SK-N-SH (cell line): Measurements from ENCODE around the gene GOPC. TPM values are rescaled to one million over a fixed set of nuclear protein-coding genes. Genes with fewer than 3 reads are reported as not detected.

Experiments
- CTCF ChIA-PET: fragments of 300-600, 350-600 bp; formaldehyde crosslinking; extraction: SDS; loops from one replicate; lab custom pipeline; 2021; lab: Yijun Ruan, JAX
- POLR2A ChIA-PET: fragments of 350-600 bp; sonication (Branson Sonifier 250); formaldehyde crosslinking; extraction: SDS; loops from one replicate; lab custom pipeline; 2020; ENCODE audit warnings: antibody characterized with exemption, inconsistent platforms; lab: Yijun Ruan, JAX
- DNase-seq: peaks from one replicate; pipeline ENCODE4 v3.0.0; 2012
- H2AFZ ChIP-seq: fragments of 200-600 bp; sonication (generic); 2 replicates; pipeline ENCODE4 v1.8.1; 2016; ENCODE audit warnings: antibody characterized with exemption, mild to moderate bottlenecking, low read depth
- H3F3A ChIP-seq: fragments of 200-600 bp; sonication (generic); replicated peaks from 2 replicates; pipeline ENCODE3; 2016; ENCODE audit warnings: antibody characterized with exemption, mild to moderate bottlenecking; ENCODE audit not compliant: insufficient read depth
- H3K27ac ChIP-seq, 2 experiments: fragments of 200-500 bp in 1 of 2; fragments of 200-600 bp in 1 of 2; sonication (Bioruptor generic) in 1 of 2; sonication (generic), shearing (Covaris generic) in 1 of 2; 2 replicates each; pipeline versions ENCODE4 v1.5.1 to v1.6.1; 2014 to 2016; ENCODE audit warnings: low read depth in 2 of 2, inconsistent platforms in 1 of 2, low read length in 1 of 2, mild to moderate bottlenecking in 1 of 2, mixed read lengths in 1 of 2
- H3K27me3 ChIP-seq: fragments of 200-600 bp; sonication (generic), shearing (Covaris generic); 2 replicates; pipeline ENCODE4 v1.6.1; 2016; ENCODE audit warnings: mixed run types; ENCODE audit not compliant: insufficient read depth
- H3K36me3 ChIP-seq, 2 experiments: fragments of 200-500 bp in 1 of 2; fragments of 200-600 bp in 1 of 2; sonication (Bioruptor generic) in 1 of 2; sonication (generic) in 1 of 2; replicated peaks in 1 of 2; 2 replicates each; pipeline versions ENCODE3 to v1.5.1; 2014 to 2016; ENCODE audit warnings: low read length in 1 of 2, mild to moderate bottlenecking in 1 of 2; ENCODE audit not compliant: insufficient read depth in 2 of 2, control insufficient read depth in 1 of 2
- H3K4me1 ChIP-seq, 2 experiments: fragments of 200-500 bp in 1 of 2; fragments of 200-600 bp in 1 of 2; sonication (Bioruptor generic) in 1 of 2; sonication (generic), shearing (Covaris generic) in 1 of 2; 2 replicates each; pipeline versions ENCODE4 v1.5.1 to v1.6.1; 2014 to 2016; ENCODE audit warnings: low read depth in 1 of 2, low read length in 1 of 2, mixed run types in 1 of 2; ENCODE audit not compliant: insufficient read depth in 2 of 2, control insufficient read depth in 1 of 2
- H3K4me2 ChIP-seq: fragments of 200-600 bp; sonication (generic), shearing (Covaris generic); 2 replicates; pipeline ENCODE4 v1.6.1; 2017; ENCODE audit warnings: mixed run types
- H3K4me3 ChIP-seq, 2 experiments: fragments of 200-500 bp in 1 of 2; fragments of 200-600 bp in 1 of 2; sonication (Bioruptor generic) in 1 of 2; sonication (generic), shearing (Covaris generic) in 1 of 2; 2 replicates each; pipeline versions ENCODE4 v1.5.1 to v1.8.1; 2014 to 2016; ENCODE audit warnings: low read depth in 2 of 2, inconsistent platforms in 1 of 2, low read length in 1 of 2, mild to moderate bottlenecking in 1 of 2, mixed read lengths in 1 of 2, moderate library complexity in 1 of 2
- H3K79me2 ChIP-seq: fragments of 200-600 bp; sonication (generic); 2 replicates; pipeline ENCODE4 v1.8.1; 2017; ENCODE audit warnings: mild to moderate bottlenecking; ENCODE audit not compliant: insufficient read depth
- H3K9ac ChIP-seq: fragments of 200-600 bp; sonication (generic); 2 replicates; pipeline ENCODE4 v1.6.1; 2017; ENCODE audit warnings: mixed run types
- H3K9me2 ChIP-seq: fragments of 200-600 bp; sonication (generic); 2 replicates; pipeline ENCODE4 v1.6.1; 2017; ENCODE audit warnings: mixed run types
- H3K9me3 ChIP-seq: fragments of 200-600 bp; sonication (generic); 2 replicates; pipeline ENCODE4 v1.6.1; 2017; ENCODE audit warnings: mixed run types, mild to moderate bottlenecking, moderate library complexity
- H4K20me1 ChIP-seq: fragments of 200-600 bp; sonication (generic); 2 replicates; pipeline ENCODE4 v1.6.1; 2017; ENCODE audit warnings: mild to moderate bottlenecking, mixed run types; ENCODE audit not compliant: insufficient read depth
- ELF1 ChIP-seq: IDR thresholded peaks from 2 replicates; pipeline ENCODE4 v1.4.0; 2012
- FOSL2 ChIP-seq: IDR thresholded peaks from 2 replicates; pipeline ENCODE4 v1.4.0; 2012; ENCODE audit warnings: low read depth, mild to moderate bottlenecking, moderate library complexity, borderline replicate concordance
- GATA2 ChIP-seq: sonication (generic); formaldehyde crosslinking; IDR thresholded peaks from 2 replicates; pipeline ENCODE4 v1.5.0; 2020; ENCODE audit warnings: mild to moderate bottlenecking, missing genetic modification reagents
- MEF2A ChIP-seq: IDR thresholded peaks from 2 replicates; pipeline ENCODE4 v1.4.0; 2012; ENCODE audit warnings: low read depth, borderline replicate concordance
- MXI1 ChIP-seq: IDR thresholded peaks from 2 replicates; pipeline ENCODE4 v1.6.1; 2012; ENCODE audit warnings: mild to moderate bottlenecking, low read depth, low read length, improper control_type of control experiment
- NFIC ChIP-seq: IDR thresholded peaks from 2 replicates; pipeline ENCODE4 v1.4.0; 2012; ENCODE audit warnings: borderline replicate concordance
- RFX5 ChIP-seq: IDR thresholded peaks from 2 replicates; pipeline ENCODE4 v1.6.1; 2012; ENCODE audit warnings: mild to moderate bottlenecking, improper control_type of control experiment, low read length
- USF1 ChIP-seq: IDR thresholded peaks from 2 replicates; pipeline ENCODE4 v1.4.0; 2012; ENCODE audit warnings: low read depth, borderline replicate concordance
- USF2 ChIP-seq: fragments of 150-350 bp; IDR thresholded peaks from 2 replicates; pipeline ENCODE4 v1.6.1; 2017; ENCODE audit warnings: antibody characterized with exemption, low read length, low read depth, borderline replicate concordance
- WGBS: methylation state at CpG from one replicate; pipeline ENCODE4 v1.1.6; 2017; ENCODE audit warnings: low lambda C conversion rate; 5-methylcytosine and 5-hydroxymethylcytosine counted together
- polyA plus RNA-seq, 3 experiments: library from polyadenylated mRNA; depleted of rRNA; stranded (reverse); fragments of >200 nt; gene quantifications; 2 replicates each; pipeline ENCODE4 v1.2.3, GENCODE V29; 2012

The GOPC gene
- polyA plus RNA-seq, 1 of the 3 experiments (the other 2 are of a cell fraction): 20.8 TPM

- peaks cover 0 to 32% of the 10 kb centered on the region in 2 experiments; a peak in 1 of 4 replicates for H3K4me1 ChIP-seq
- peaks cover 100% of the 10 kb centered on the region for H3K79me2 ChIP-seq
- H3K4me3 ChIP-seq: no peak overlapping the region
- H3K9ac ChIP-seq: no peak overlapping the region
- no peaks in the 10 kb centered on the region for H3K27me3 ChIP-seq
- peak overlapping the region; percentile 13; the same call in 1 of the 2 replicates for H3K4me2 ChIP-seq
- CTCF ChIA-PET: no interaction called here
- no peak for DNase-seq
- H3K9me3 ChIP-seq: no peaks in the 10 kb centered on the region
- H2AFZ ChIP-seq: no peak overlapping the region
- H4K20me1 ChIP-seq: no peaks in the 10 kb centered on the region
- POLR2A ChIA-PET: no interaction called here
- peaks cover 9% of the 10 kb centered on the region for H3F3A ChIP-seq
- peaks cover 0 to 33% of the 10 kb centered on the region in 2 experiments for H3K36me3 ChIP-seq
- WGBS: 49% methylated on average over 7 of the region's 7 CpGs
- peak overlapping the region; percentile 29 to 44; a peak in 2 of 4 replicates for H3K27ac ChIP-seq
- TF ChIP-seq USF1 (peak; percentile 26; the same call in 1 of the 2 replicates), GATA2 (CRISPR knock-in tag) (no peak)
- H3K9me2 ChIP-seq: no peaks in the 10 kb centered on the region
Measured at GRCh38 chr6:117513778-117514365, 88.4 kb downstream of the GOPC start.

- Histone ChIP-seq H3K9me2 (no peaks in the 10 kb centered on the region), H3K36me3 (peaks cover 0 to 41% of the 10 kb centered on the region in 2 experiments), H3K4me3 (no peak overlapping the region), H3K27me3 (no peaks in the 10 kb centered on the region), H3K4me1 (peaks cover 0 to 33% of the 10 kb centered on the region in 2 experiments; a peak in 2 of 4 replicates), H2AFZ (no peak overlapping the region), H3K9ac (no peak overlapping the region), H3K4me2 (peak overlapping the region; percentile 13; the same call in 1 of the 2 replicates), H4K20me1 (no peaks in the 10 kb centered on the region), H3F3A (peaks cover 8% of the 10 kb centered on the region), H3K27ac (peak overlapping the region in 1 of 2 experiments; percentile 44; a peak in 2 of 4 replicates), H3K79me2 (peaks cover 100% of the 10 kb centered on the region), H3K9me3 (no peaks in the 10 kb centered on the region)
- POLR2A ChIA-PET: no interaction called here
- WGBS: 47% methylated on average over 2 of the region's 2 CpGs
- DNase-seq: no peak
- TF ChIP-seq NFIC (peak; percentile 9; the same call in 1 of the 2 replicates), MXI1 (no peak), FOSL2 (no peak)
- CTCF ChIA-PET: no interaction called here
Measured at GRCh38 chr6:117512987-117513573, 89.2 kb downstream of the GOPC start.

GRCh38 chr6:117512056-117512828 is 90.1 kb downstream of the GOPC start:
- Histone ChIP-seq H3K4me3 (no peak overlapping the region), H3K9me3 (no peaks in the 10 kb centered on the region), H3K27ac (peak overlapping the region in 1 of 2 experiments; percentile 44; a peak in 3 of 4 replicates), H3K27me3 (no peaks in the 10 kb centered on the region), H3K9ac (no peak overlapping the region), H3K4me1 (peaks cover 0 to 38% of the 10 kb centered on the region in 2 experiments; a peak in 2 of 4 replicates), H3K4me2 (peak overlapping the region; percentile 22; the same call in 1 of the 2 replicates), H3K36me3 (peaks cover 0 to 50% of the 10 kb centered on the region in 2 experiments), H3K79me2 (peaks cover 100% of the 10 kb centered on the region), H3F3A (peaks cover 11% of the 10 kb centered on the region), H2AFZ (no peak overlapping the region), H4K20me1 (no peaks in the 10 kb centered on the region)
- 61% methylated on average over 7 of the region's 7 CpGs for WGBS
- POLR2A ChIA-PET: no interaction called here
- no peak for DNase-seq
- no peak for TF ChIP-seq MEF2A
- no peak for TF ChIP-seq USF2
- no peak for TF ChIP-seq ELF1
- TF ChIP-seq RFX5: no peak
- TF ChIP-seq FOSL2: no peak
- TF ChIP-seq, all 33 proteins: peak for 0
- CTCF ChIA-PET: no interaction called here
- no peaks in the 10 kb centered on the region for H3K9me2 ChIP-seq
